Activated CD4-positive, alpha-beta T cell treated with anti-CD3 and anti-CD28 coated beads, Interleukin-2, Interleukin-4, amounts not matched to agents 100 ng/mL and 50 ng/mL, durations not matched to agents 16 hours and 8 hours (primary cell): ENCODE data around the gene MRPL34.
"Not testable (repeated sequence)": the region's sequence is repeated elsewhere in the genome, so short reads cannot be mapped to it uniquely, and the experiment has no call there.

Experiments used
- DNase-seq: peaks from one replicate; pipeline ENCODE4 v3.0.0-alpha.2; 2020; ENCODE audit warnings: low spot score

The MRPL34 gene

DNA sequence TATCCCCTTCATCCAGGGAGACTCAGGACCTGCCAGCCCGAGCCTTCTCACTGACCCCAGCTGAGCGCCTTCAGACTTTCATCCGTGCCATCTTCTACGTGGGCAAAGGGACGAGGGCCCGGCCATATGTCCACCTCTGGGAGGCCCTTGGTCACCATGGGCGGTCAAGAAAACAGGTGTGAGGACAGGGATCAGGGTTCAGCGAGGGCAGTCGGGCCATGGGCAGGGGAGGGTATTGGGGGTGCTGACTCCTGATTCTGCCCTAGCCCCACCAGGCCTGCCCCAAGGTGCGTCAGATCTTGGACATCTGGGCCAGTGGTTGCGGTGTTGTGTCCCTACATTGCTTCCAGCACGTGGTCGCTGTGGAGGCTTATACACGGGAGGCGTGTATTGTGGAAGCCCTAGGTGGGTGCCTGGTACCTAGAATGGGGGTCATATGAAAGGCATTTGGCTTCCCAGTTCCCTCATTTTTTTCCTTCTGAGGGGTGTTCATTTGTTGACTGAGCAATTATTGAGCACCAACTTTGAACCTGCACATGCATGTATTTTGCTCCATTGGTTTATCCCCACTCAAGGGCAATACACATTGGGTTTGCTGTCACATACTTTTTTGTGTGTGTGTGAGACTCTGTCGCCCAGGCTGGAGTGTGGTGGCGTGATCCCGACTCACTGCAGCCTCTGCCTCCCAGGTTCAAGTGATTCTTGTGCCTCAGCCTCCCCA lies 20.1 kb upstream of the MRPL34 start:
- no peak for DNase-seq

DNA sequence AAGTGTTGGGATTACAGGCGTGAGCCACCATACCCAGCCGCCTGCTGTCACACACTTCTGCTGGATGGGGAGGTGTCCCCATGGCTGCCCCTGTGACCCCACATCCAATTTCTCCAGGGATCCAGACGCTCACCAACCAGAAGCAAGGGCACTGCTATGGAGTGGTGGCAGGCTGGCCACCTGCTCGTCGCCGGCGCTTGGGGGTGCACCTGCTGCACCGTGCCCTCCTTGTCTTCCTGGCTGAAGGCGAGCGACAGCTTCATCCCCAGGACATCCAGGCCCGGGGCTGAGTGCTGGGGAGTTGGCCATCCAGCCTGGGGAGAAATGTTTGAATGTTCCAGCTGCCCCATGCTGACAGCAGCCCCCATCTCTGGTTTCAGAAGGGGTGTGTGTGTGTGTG lies 19.4 kb upstream of the MRPL34 start:
- DNase-seq: no peak

DNA sequence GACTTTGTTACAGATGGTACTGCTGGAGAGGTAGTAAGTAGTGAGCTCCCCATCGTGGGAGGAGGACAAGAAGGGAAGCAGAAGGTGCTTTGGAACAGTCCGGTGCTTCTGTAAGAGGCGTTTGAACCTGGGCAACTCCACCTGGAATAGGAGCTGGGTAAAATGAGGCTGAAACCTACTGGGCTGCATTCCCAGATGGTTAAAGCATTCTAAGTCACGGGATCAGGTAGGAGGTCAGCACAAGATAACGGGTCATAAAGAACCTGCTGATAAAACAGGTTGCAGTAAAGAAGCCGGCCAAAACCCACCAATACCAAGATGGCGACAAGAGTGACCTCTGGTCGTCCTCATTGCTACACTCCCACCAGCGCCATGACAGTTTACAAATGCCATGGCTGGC lies 18.9 kb upstream of the MRPL34 start:
- DNase-seq: no peak

DNA sequence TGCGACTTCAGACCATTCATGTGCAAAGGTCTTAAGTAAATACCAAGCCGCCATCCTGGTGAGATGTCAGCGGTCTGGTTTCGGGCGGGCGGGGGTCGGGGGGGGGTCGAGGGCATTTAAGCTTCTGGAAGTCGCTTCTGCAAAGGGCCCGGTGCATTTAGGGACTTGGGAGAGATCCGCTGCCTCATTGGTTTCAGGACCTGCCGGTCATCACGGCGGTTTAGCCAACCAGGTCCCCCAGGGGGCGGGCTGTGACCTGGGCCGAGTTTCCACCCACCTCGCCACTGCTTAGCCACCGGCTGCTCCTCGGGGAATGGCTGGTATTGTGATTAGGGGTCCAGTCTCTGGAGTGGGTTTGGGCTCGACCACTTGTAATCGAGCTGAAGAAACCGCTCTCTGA lies 16.2 kb upstream of the MRPL34 start:
- DNase-seq: peak; percentile 67

DNA sequence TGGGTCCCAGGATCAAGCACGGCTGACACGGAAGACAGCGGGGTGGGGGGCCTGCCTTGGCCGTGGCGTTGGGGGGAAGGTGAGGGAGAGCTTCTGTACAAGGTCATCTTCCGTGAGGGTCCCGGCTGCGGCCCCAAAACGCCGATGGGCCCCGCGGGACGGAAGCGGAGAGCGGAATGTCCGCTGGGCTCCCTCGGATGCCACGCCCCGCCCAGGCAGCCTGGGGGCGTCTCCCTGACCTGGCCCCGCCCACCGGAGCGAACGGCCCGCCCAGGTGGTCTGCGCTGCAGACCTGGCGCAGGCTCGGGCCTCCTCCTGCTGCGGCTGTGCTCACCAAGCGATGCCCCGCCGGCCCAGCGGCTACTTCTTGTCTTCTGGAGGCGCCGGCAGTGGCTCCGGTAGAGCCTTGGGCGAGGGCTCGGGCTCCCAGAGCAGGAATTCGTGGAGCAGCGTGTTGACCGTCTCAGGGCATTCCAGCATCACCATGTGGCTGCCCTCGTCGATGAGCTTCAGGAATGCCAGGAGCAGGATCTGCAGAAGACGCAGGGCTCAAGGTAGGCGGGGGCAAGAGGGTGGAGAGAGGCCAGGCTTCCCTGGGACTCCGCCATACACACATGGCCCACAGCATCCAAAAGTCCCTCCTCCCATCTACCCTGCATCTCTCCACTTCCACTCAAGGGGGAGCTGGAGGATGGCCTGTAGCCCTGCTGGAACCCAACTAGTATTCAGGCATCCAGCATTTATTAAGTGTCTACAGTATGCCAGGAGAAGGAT lies 13.2 kb upstream of the MRPL34 start:
- DNase-seq: peak; percentile 86

DNA sequence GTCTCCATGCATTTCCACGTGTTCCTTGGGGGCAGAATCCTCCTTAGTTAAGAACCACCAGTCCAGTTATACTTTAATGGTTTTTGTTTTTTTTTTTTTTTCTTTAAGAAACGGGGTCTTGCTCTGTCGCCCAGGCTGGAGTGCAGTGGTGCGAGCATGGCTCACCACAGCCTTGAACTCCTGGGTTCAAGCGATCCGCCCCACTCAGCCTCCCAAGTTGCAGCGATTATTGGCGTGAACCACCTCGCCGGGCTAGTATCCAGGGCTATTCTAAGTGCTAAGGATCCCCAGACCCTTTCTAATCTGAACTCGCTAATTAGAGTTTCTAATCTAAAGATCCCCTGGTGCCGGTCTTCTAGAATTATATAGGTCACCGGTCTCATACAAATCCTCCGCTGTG lies 12.1 kb upstream of the MRPL34 start:
- DNase-seq: no peak

DNA sequence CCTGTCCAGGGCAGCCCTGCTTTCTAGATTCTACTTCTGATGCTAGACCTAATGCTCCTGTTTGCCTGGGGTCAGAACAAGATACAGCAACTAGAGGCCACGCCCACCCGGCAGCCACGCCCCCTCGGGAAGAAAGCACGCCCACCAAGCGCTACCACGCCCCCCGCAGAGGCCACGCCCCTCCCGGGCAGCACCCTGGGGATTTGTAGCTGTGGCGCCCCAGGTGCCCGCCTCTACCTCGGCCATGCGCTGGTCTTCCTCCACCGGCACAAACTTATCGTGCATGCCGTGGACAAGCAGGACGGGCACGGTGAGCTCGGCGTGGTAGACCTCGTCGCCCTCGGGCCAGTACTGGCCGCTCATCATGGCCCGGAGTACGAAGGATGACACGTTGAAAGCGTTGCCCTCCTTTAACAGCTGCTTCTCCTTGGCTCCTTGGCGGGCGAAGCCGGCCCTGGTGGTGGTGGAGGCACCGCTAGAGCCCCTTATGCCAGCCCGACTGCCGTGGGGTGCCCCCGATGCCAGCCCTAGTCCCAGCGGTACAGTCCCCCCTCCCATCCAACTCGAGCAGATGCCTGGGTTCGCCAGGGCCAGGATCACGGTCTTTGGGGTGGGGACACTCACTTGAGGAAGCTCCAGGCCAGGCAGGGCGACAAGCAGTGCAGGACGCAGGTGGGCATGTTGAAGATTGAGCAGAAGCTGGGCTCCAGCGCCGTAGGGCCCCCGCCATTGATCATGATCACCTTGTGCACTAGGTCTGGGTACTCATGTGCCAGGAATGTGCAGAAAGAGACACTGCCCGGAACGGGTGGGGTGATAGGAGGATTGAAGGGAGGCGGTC lies 11.4 kb upstream of the MRPL34 start:
- DNase-seq: peak; percentile 60

DNA sequence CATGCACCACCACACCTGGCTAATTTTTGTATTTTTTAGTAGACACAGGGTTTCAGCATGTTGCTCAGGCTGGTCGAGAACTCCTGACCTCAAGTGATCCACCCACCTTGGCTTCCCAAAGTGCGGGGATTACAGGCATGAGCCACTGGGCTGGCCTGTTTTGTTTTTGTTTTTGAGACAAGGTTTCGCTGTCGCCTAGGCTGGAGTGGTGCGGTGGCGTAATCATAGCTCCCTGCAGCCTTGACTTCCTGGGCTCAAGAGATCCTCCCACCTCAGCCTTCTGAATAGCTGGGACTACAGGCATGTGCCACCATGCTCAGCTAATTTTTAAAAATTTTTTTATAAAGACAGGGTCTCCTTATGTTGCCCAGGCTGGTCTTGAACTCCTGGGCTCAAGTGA lies 10.1 kb upstream of the MRPL34 start:
- DNase-seq: not testable (repeated sequence)

DNA sequence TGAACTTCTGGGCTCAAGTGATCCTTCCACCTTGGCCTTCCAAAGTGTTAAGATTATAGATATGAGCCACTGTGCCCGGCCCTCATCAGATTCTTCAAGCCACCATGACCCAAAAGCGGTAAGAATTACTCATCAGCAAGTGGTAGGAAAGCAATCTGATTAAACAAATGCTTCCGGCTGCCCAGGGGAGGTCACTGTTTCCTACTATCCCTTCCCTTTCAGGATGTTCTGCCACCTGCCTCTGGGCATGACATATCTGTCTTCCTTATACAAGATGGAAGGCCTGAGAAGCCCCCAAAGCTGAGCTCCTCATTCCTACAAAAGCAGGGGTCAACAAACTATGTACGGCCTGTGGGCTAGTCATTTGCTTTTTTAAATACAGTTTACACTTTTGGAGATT lies 9.4 kb upstream of the MRPL34 start:
- peak; percentile 19 for DNase-seq

DNA sequence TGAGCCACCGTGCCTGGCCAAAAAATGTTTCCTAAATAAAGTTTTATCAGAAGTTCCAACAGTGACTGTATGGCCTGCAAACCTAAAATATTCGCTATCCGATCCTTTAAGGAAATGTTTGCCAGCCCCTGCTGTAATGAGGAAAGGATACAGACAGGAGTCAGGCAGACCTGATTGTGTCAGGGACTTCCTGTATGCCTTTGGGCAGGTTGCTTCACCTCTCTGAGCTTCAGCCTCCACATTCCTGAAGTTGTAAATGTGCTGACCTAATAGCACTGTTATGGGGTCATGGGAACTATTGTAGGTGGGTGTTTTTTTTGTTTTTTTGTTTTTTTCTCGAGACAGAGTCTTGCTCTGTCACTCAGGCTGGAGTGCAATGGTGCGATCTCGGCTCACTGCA lies 8.7 kb upstream of the MRPL34 start:
- DNase-seq: no peak

DNA sequence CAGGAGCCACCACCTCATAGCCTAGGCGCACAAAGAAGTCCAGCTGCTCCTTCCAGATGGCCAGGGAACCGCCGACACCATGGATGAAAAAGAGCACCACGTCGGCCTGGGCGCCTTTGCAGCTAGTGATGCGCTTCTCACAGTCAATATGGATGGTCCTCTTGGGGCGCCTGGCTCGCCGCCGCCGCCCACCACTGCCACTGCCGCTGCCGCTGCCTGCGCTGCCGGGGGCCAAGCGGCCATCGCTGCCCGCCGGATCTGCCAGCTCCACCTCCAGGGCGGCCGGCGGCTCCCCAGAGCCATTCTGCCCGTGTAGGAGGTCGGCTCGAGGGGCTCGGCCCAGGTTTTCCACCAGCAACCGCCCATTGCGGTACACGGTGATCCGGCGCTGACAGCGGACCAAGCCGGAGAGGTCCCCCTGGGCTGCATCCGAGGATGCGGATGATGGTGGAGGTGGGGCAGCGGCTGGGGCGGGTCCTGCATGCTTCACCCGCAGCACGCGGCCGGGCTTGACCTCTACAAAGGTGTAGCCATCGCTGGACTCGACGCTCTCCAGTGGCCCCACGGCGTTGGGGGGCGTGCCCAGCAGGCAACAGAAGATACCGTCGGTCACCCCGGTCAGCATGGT lies 4.6 kb upstream of the MRPL34 start:
- no peak for DNase-seq

DNA sequence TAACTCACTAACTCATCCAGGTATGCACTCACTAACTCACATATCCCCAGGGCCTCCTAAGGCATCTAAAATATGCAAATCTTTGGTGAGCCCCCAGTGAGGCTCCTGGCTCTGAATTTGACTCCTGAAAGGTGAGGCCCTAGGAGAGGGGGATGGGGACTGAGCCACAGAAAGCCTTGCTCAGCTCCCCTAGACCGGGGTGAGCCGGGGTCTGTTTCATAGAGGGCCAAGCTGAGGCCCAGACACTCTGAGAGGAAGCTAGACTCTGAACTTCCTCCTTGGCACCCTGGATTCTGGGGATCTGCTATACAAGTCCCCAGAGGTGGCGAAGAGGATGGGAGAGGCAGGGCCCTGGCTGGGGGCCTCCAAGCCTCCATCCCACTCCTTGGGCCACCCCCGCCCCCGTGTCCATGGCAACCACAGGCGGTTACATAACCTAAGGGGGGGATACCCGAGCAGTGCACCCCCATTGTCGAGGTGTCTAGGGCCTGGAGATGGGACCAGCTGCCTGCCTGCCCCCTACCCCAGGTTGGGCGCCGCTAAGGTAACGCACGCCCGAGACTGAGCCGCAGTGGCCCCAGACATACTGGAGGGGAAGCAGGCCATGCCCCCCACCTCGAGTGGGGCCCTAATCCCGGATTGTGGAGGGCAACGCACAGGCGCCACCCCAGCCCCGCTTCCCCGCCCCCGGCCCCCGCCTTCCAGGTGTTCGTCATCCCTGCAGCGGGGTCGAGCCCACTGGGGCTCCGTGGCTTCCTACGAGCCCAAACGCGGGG lies 3.1 kb upstream of the MRPL34 start:
- no peak for DNase-seq

DNA sequence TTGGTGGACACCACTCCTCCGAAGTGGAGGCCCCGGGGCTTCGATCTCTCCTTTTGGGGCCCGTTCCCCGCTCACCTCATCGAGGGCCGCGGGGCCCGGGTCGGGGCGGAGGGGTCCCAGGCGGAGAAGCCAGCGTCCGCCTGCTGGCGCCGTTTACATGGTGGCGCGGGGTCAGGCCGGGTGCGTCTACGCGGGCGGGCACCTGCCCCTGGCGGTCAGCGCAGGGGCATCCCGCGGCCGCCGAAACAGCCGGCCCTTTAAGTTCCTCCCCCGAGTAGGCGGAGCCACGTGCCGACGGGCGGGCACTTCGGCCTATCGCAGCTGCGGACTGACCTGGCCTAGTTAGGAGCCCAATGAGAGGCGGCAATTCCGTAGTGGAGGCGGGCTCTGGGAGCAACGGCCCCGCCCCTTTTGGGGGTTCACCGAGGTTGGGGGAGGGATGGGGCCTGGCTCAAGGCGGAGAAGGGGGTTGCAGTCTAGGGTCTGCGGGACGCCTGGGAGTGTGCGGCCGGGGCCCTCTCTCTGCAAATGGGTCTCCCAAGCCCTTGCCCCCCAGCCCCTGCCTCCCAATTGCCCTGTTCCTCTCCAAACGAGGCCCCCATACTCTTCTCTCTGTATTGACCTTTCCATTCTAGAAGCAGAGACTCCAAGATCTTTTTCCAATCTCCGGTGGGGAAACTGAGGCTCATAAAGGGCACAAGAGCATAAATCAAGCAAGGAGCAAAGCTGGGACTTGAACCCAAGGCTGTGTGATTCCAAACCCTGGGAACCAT lies 2.3 kb upstream of the MRPL34 start, which contains the start of gene ABHD8:
ABHD8 (minus strand) TSS at position 259 of the 773 bp plus-strand sequence. CDS start 1,809 bp downstream, outside the sequence.
- peak; percentile 95 for DNase-seq

DNA sequence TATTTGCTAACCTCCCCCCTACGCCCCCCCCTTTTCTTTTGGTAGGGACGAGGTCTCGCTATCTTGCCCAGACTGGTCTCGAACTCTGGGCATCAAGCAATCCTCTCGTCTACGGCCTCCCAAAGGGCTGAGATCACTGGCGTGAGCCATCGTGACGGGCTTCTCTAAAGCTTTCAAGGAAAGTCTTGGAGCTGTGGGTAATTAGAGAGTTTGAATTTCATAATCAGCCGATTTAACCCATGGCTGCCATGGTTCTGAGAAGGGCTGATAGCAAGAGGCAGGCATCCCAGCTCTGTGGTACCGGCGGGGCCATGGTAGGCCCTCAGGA lies 1.8 kb upstream of the MRPL34 start:
- no peak for DNase-seq

DNA sequence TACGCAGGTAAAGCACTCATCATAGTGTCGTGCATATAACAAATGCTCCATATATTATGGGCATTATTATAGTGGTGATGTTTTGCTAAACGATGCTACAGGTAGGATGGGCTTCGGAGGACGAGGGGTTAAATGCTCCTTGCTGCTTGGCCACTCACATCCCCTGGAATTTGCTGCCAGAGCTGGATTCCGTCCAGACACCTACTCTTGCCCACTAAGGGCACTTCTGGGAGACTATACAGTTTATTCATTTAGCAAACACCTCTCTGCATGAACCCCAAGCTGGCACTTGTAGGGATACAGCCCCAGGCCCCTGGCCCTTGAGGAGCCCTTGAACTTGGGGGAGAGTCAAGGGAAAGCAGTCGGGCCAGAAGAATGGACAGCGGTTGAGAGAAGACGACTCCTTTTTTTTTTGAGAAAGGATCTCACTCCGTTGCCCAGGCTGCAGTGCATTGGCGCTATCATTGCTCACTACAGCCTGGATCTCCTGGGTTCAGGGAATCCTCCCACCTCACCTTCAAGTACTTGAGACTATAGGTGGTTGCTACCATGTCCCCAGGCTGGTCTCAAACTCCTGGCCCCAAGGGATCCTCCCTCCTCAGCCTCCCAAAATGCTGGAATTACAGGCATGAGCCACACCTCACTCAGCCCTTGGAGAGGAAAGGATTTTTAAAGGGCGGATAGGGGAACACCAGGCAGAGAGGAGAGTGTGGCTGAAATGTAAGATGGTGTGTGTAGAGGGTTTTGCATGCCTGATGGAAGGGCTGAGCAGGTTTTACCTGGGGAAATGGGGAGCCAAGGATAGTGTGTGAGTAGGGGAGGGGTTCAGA lies 1.1 kb upstream of the MRPL34 start:
- no peak for DNase-seq

DNA sequence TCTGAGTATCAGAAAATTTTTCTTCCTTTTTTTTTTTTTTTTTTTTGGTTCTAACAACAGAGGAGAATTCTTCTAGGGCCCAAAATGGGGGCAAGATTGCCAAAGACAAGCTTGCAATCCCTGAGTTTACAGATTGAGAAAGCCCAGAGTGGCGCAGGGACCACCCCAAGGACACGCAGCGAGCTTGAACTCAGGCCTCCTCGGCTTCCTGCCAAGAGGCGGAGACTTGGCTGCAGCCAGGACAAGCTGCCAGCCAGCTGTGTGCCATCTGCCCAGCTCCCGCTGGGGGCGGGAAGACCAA lies 506 bp upstream of the MRPL34 start:
- DNase-seq: no peak

DNA sequence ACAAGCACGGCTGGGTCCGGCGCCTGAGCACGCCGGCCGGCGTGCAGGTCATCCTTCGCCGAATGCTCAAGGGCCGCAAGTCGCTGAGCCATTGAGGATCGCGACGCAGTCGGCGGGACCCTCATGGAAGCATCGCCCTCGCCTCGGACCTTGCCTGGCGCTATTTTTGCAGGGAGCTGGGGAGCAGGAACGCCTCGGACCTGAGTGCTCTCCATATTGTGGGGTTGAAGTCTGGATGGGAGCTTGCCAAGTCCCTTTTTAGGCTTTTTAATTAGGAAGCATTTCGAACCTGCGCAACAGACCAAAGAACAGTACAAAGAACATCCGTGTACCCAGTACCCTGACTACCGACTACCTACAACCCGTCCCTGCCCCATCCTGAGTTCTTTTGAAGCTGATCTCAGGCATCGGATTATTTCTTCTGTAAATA lies 628 bp downstream of the MRPL34 start:
- DNase-seq: no peak

DNA sequence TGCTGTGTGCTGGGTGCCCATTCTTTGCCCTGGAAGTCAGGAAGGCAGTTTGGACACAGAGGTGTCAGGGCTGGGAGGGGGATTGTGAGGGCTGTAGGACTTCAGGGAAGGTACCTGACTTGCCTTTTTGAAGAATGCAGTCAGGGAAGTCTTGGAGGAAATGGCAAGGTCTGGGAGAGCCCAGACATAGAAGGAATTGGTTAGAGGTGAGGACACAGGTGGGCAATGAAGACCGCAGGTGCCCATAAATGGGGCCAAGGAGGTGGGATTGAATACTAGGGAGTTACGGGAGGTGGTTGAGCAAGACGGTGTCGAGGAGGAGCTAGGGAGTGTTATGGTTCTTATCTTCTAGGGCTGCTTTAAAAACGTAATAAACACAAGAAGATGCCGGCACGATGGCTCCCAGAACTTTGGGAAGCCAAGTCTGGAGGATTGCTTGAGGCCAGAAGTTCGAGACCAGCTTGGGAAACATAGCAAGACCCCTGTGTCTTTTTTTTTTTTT lies 2.3 kb downstream of the MRPL34 start:
- DNase-seq: no peak

DNA sequence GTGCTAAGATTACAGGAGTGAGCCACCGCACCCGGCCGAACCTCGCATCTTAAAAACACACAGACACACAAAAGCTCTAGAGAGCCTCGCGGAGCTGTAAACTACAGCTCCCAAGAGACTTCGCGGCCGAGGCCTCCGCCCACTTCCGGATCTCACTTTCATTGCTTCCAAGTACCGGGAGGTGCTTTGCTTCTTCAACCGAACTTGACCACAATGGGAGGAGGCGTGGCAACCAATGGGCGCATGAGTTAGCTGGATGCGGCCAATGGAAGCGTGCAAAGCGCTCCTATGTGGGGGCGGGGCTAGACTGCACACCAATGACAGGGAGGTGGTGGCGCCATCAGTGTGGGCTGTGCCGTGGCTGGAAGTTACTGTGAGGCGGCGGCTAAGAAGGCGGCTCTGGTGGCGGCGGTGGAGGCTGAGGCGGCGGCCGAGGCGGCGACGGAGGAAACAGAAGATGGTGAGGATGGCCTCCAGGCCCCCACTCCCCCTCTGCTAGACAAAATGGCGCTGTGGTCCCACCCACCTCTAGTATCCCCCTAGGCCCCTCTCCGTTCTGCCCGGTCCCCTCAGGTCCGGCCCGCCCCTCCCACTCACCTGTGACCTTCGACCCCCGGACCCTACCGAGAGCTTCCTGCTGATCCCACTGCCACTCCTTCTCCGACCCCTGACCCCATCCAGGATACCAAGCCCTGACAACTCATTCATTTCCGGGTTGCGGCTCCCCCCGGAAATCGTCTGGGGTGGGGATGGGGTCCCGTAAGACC lies 3.7 kb downstream of the MRPL34 start, which contains the start of gene DDA1:
DDA1 (plus strand) TSS at position 366 of the 767 bp plus-strand sequence; CDS start at position 458, 92 bp downstream.
- peak; percentile 100 for DNase-seq
